Large intestine (tissue), 3 donors: Measurements from ENCODE around the gene STOX2. TPM values are rescaled to one million over a fixed set of nuclear protein-coding genes. Genes with fewer than 3 reads are reported as not detected.

Experiments used
- DNase-seq, 2 donors: peaks; one replicate each; pipeline versions ENCODE4 v3.0.0 to v3.0.0-alpha.2; 2013
- H3K27ac ChIP-seq: one replicate; pipeline ENCODE4 v1.5.1; 2013; ENCODE audit warnings: low read length
- H3K27me3 ChIP-seq: 2 replicates; pipeline ENCODE4 v1.6.1; 2013; ENCODE audit warnings: low read length; ENCODE audit not compliant: control insufficient read depth, insufficient read depth
- H3K36me3 ChIP-seq: 2 replicates; pipeline ENCODE4 v1.6.1; 2013; ENCODE audit warnings: low read length; ENCODE audit not compliant: control insufficient read depth, insufficient read depth
- H3K4me1 ChIP-seq: one replicate; pipeline ENCODE4 v1.6.1; 2013; ENCODE audit warnings: low read length; ENCODE audit not compliant: control insufficient read depth, insufficient read depth
- H3K4me3 ChIP-seq: one replicate; pipeline ENCODE4 v1.5.1; 2013; ENCODE audit warnings: low read length
- H3K9me3 ChIP-seq: one replicate; pipeline ENCODE4 v1.6.1; 2013; ENCODE audit warnings: mild to moderate bottlenecking, low read depth, low read length, moderate library complexity; ENCODE audit not compliant: control insufficient read depth
- WGBS: methylation state at CpG from one replicate; pipeline ENCODE4 v1.1.5; 2013; ENCODE audit warnings: low lambda C conversion rate; ENCODE audit not compliant: insufficient coverage; 5-methylcytosine and 5-hydroxymethylcytosine counted together
- polyA plus RNA-seq: library from polyadenylated mRNA; unstranded; fragments of 120-200 nt; gene quantifications from one replicate; pipeline ENCODE4 v1.2.1, GENCODE V29; 2013

Gene STOX2
- polyA plus RNA-seq, 1 donor: 4.4 TPM

DNA sequence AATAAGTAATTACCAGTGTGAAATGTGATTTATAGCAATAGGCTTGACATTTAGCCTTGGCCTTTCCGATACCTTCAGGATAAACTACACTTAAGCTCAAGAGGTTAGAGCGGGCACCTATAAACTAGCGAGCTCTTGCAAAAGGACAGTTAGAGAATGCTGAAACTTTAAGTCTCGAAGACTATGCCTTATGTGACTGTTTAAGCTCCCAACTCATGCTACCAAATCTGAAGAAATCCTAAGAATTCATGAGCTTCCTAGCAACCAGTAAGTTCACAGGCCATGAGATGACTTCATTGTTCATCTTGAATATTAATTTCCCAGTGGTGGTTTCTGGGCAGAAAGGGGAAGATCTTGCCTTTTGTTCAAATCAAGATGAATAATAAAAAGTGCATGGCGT is 4.7 kb downstream of the STOX2 start:
- peaks cover 46% of the 10 kb centered on the region for H3K27me3 ChIP-seq

GRCh38 chr4:183912585-183912984 is 7.5 kb downstream of the STOX2 start:
- H3K9me3 ChIP-seq: no peaks in the 10 kb centered on the region
- no peak overlapping the region for H3K27ac ChIP-seq
- no peaks in the 10 kb centered on the region for H3K36me3 ChIP-seq
- H3K4me1 ChIP-seq: no peaks in the 10 kb centered on the region
- no CpG with 5 or more reads among the region's 8 CpGs for WGBS
- no peak overlapping the region for H3K4me3 ChIP-seq
- H3K27me3 ChIP-seq: peaks cover 19% of the 10 kb centered on the region
- DNase-seq: no peak

More for the DNA sequence above, 4.7 kb downstream of the STOX2 start:
- no peak overlapping the region for H3K4me3 ChIP-seq
- H3K9me3 ChIP-seq: peaks cover 9% of the 10 kb centered on the region
- DNase-seq: no peak
- no peaks in the 10 kb centered on the region for H3K36me3 ChIP-seq
- no peak overlapping the region for H3K27ac ChIP-seq
- 100% methylated on average over 3 of the region's 5 CpGs for WGBS
- no peaks in the 10 kb centered on the region for H3K4me1 ChIP-seq

GRCh38 chr4:183915976-183916375 is 10.9 kb downstream of the STOX2 start:
- H3K36me3 ChIP-seq: no peaks in the 10 kb centered on the region
- H3K4me3 ChIP-seq: no peak overlapping the region
- WGBS: no CpG with 5 or more reads among the region's 6 CpGs
- no peak for DNase-seq
- peaks cover 2% of the 10 kb centered on the region for H3K27me3 ChIP-seq
- H3K4me1 ChIP-seq: no peaks in the 10 kb centered on the region
- H3K27ac ChIP-seq: no peak overlapping the region
- H3K9me3 ChIP-seq: no peaks in the 10 kb centered on the region

GRCh38 chr4:183918696-183919095 is 13.6 kb downstream of the STOX2 start:
- no peaks in the 10 kb centered on the region for H3K36me3 ChIP-seq

DNA sequence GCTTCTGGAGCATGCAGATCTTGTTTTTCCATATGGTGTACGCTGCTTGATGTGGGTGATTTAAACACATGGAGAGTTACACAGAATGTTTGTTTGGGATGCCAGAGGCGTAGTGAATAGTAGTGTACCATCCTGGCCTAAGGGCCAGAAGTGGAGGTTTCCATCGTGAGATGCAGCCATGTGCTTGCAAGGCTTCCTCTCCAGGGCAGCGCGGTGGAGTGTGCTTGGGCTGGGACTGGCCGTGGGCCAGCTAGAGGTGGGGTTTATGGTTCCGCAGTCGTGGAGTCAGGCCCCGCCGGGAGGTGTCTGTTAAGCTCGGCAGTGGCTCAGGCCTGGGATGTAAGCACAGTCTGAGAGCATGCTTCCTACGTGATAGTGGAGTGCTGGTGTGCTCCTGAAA is 14.0 kb downstream of the STOX2 start:
- Histone ChIP-seq H3K9me3 (no peaks in the 10 kb centered on the region), H3K27me3 (no peaks in the 10 kb centered on the region), H3K4me1 (no peaks in the 10 kb centered on the region), H3K4me3 (no peak overlapping the region), H3K27ac (no peak overlapping the region), H3K36me3 (no peaks in the 10 kb centered on the region)
- DNase-seq: no peak
- WGBS: no CpG with 5 or more reads among the region's 12 CpGs

More at GRCh38 chr4:183918696-183919095, 13.6 kb downstream of the STOX2 start:
- H3K27me3 ChIP-seq: no peaks in the 10 kb centered on the region
- H3K27ac ChIP-seq: no peak overlapping the region
- WGBS: 97% methylated on average over 5 of the region's 10 CpGs
- H3K4me3 ChIP-seq: no peak overlapping the region
- H3K4me1 ChIP-seq: no peaks in the 10 kb centered on the region
- no peaks in the 10 kb centered on the region for H3K9me3 ChIP-seq
- no peak for DNase-seq

DNA sequence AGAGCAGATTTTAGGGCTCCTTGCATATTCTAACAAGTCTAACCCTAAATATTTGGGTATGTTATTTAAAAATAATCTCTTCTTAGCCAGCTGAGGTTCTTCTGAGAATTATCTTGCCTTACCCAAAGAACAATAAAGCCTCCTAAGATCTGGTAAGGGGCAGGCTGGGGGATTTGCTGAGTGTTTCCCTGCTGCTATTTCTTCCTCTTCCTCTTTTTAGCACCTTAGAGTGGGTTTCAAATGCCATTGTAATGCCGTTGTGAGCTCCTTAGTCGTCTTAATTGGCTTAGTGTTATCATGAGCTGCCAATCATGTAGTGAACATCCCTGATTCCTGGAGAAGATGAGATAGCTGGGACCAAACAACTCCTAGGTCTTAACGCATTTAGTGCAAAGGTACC is 15.4 kb downstream of the STOX2 start:
- Histone ChIP-seq H3K27me3 (no peaks in the 10 kb centered on the region), H3K36me3 (no peaks in the 10 kb centered on the region), H3K9me3 (no peaks in the 10 kb centered on the region), H3K27ac (no peak overlapping the region), H3K4me3 (no peak overlapping the region), H3K4me1 (no peaks in the 10 kb centered on the region)
- 67% methylated on average over 1 of the region's 3 CpGs for WGBS
- no peak for DNase-seq

DNA sequence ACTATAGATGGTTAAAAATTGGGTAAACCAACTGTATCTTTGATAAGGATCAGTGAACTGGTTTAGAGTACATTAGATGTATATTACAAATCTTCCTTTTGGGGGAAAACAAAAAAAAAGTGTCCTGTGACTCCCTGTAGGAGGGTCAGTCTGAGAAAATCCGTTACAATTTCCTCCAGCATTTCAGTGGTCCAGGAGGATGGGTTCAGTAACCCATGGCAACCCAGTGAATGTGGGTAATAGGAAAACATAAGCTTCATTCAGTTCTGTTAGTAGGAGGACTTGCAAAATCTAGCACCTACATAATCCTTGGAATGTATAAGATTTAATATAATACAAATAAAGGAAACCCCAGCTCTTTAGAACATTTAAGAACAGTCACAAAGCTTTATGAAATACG is 16.2 kb downstream of the STOX2 start:
- Histone ChIP-seq H3K9me3 (no peaks in the 10 kb centered on the region), H3K4me1 (no peaks in the 10 kb centered on the region), H3K4me3 (no peak overlapping the region), H3K36me3 (no peaks in the 10 kb centered on the region), H3K27me3 (no peaks in the 10 kb centered on the region), H3K27ac (no peak overlapping the region)
- DNase-seq: no peak
- 92% methylated on average over 2 of the region's 2 CpGs for WGBS

DNA sequence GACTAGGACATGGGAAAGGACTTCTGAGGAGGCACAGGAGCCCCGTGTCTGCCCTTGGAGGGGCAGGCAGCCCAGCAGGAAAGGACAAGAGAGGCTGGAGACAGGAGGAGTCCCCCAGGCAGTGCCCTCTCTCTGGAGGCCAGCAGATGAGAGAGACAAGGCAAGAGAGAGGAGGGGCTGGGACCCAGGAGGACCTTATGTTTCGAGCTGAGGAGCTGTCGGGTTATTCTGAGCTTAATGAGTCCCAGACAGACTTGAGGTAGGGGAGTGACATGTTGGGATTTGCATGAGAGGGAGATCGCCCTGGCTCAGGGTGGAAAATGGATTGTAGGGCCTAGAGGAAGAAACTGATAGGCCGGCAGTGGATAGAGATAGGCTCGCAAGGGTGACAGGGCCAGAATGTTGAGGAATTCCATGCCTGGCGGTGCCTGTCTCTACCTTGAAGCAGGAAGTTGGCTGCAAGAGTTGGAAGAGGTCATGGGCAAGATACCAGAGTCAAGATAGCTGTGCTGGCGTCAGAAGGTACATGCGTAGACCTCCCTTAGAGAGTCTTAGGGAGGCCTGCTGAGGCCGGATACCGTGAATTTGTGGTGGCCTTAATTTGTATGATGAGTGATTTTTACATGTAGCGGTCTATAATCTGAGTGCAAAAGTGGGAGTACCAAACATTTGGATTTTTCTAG is 19.4 kb downstream of the STOX2 start:
- Histone ChIP-seq H3K36me3 (no peaks in the 10 kb centered on the region), H3K9me3 (no peaks in the 10 kb centered on the region), H3K4me3 (no peak overlapping the region), H3K27ac (no peak overlapping the region), H3K27me3 (no peaks in the 10 kb centered on the region), H3K4me1 (no peaks in the 10 kb centered on the region)
- WGBS: 100% methylated on average over 1 of the region's 12 CpGs
- DNase-seq: no peak

- WGBS: no CpG with 5 or more reads among the region's 5 CpGs
Observed at GRCh38 chr4:183926950-183927349, 21.8 kb downstream of the STOX2 start.

DNA sequence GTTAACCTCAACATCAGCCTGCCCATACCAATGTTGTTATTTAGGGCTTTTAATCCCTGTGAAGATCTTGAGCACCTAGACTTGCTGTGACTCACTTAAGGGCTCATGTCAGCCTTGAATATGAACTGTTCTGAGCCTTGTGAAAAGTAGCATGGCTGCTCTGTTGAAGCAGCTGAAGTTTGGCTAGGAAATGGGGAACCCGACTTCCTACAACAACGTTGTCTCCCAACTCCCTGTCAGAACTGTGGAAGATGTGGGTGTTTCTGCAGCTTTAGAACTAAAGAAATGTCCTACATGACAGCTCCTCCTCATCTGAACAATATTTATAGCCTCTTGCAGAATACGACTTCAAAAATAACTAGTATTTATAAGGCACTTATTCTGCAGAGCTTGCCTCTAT is 27.5 kb downstream of the STOX2 start:
- Histone ChIP-seq H3K4me1 (no peaks in the 10 kb centered on the region), H3K4me3 (no peak overlapping the region), H3K36me3 (no peaks in the 10 kb centered on the region), H3K27me3 (no peaks in the 10 kb centered on the region), H3K9me3 (no peaks in the 10 kb centered on the region), H3K27ac (no peak overlapping the region)
- 100% methylated on average over 1 of the region's 3 CpGs for WGBS
- DNase-seq: no peak

More at GRCh38 chr4:183926950-183927349, 21.8 kb downstream of the STOX2 start:
- no peaks in the 10 kb centered on the region for H3K9me3 ChIP-seq
- DNase-seq: no peak
- no peak overlapping the region for H3K4me3 ChIP-seq
- no peaks in the 10 kb centered on the region for H3K27me3 ChIP-seq
- H3K27ac ChIP-seq: no peak overlapping the region
- no peaks in the 10 kb centered on the region for H3K36me3 ChIP-seq
- H3K4me1 ChIP-seq: no peaks in the 10 kb centered on the region

DNA sequence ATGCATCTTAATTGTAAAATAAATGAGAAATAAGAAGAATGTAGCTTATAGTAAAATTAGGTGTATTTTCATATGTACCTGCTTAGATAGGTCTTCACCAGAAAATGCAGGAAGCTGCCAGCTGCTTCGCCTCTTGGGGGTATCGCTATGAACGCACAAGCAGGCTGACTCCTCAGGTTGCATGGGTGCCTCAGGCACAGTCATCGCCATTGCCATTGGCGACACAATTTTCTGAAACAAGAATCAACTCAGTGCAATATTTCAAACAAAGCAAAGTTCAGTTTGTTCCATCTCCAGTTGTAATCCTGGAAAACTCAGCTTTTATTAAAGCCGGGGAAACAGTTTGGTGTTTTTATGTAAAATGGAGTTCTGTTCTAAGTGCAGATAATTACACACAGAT is 29.7 kb downstream of the STOX2 start:
- H3K27me3 ChIP-seq: no peaks in the 10 kb centered on the region
- WGBS: 100% methylated on average over 3 of the region's 6 CpGs
- H3K36me3 ChIP-seq: no peaks in the 10 kb centered on the region
- no peak overlapping the region for H3K4me3 ChIP-seq
- no peaks in the 10 kb centered on the region for H3K9me3 ChIP-seq
- H3K4me1 ChIP-seq: no peaks in the 10 kb centered on the region
- H3K27ac ChIP-seq: no peak overlapping the region
- no peak for DNase-seq
